Natural killer cell treated with Interleukin-12 subunit alpha and Interleukin-12 subunit beta and Interleukin-15 and Interleukin-18, amount 100 ng/mL, for 72 hours (primary cell): ENCODE results near the gene IFNL2. TPM values are rescaled to one million over a fixed set of nuclear protein-coding genes. Genes with fewer than 3 reads are reported as not detected.
"Not testable (repeated sequence)": the region's sequence is repeated elsewhere in the genome, so short reads cannot be mapped to it uniquely, and the experiment has no call there.

Experiments
- ATAC-seq, 2 donors: fragments of 150-1000 bp; cut with Tn5 transposase in 1 of 2; sonication (Bioruptor Pico), chemical (Tn5 transposase) in 1 of 2; 2 replicates each; pipeline ENCODE4 v1.10.0; 2021
- DNase-seq: peaks from one replicate; pipeline ENCODE4 v3.0.0; 2022; ENCODE audit warnings: low spot score
- H3K27ac Mint-ChIP-seq, 2 donors: 1 replicate in 1 of 2; 2 replicates in 1 of 2; pipeline ENCODE4 v1.8.0; 2022; ENCODE audit warnings: mixed read lengths in 2 of 2, mild to moderate bottlenecking in 1 of 2, moderate library complexity in 1 of 2
- H3K27me3 Mint-ChIP-seq, 2 donors: 1 replicate in 1 of 2; 2 replicates in 1 of 2; pipeline ENCODE4 v1.8.0; 2022; ENCODE audit warnings: mixed read lengths in 2 of 2
- H3K36me3 Mint-ChIP-seq: one replicate; pipeline ENCODE4 v1.8.0; 2022; ENCODE audit warnings: mixed read lengths
- H3K4me1 Mint-ChIP-seq, 2 donors: 1 replicate in 1 of 2; 2 replicates in 1 of 2; pipeline ENCODE4 v1.8.0; 2022; ENCODE audit warnings: low read depth in 2 of 2, mixed read lengths in 2 of 2, mild to moderate bottlenecking in 1 of 2
- H3K4me3 Mint-ChIP-seq: one replicate; pipeline ENCODE4 v1.8.0; 2022; ENCODE audit warnings: mixed read lengths
- H3K9me3 Mint-ChIP-seq: 2 replicates; pipeline ENCODE4 v1.8.0; 2022; ENCODE audit warnings: mixed read lengths
- total RNA-seq, 2 donors: library from RNA; stranded (reverse); gene quantifications; one replicate each; pipeline ENCODE4 v1.2.3, GENCODE V29; 2022

Gene IFNL2
- total RNA-seq, result not detected

DNA sequence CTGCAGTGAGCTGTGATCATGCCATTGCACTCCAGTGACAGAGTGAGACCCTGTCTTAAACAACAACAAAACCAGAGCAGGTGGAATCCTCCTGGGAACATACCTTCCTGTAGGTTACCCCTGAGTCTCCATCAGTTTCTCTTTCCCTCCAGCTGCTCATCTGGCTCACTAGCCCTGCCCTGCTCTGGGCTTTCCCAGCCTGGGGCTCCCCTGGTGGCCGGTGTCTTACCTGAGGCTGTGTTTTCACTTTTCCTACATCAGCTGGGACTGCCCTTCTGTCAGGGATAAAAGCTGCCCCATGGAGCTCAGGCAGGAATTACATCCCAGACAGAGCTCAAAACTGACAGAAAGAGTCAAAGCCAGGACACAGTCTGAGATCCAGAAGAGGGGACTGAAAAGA lies at the start of gene IFNL2:
Gene IFNL2, plus strand, starts transcription at position 312 of the 400 bp plus-strand sequence. CDS start 173 bp downstream, outside the sequence.
- H3K27ac Mint-ChIP-seq, H3K9me3 Mint-ChIP-seq, ATAC-seq, H3K4me1 Mint-ChIP-seq, H3K36me3 Mint-ChIP-seq, DNase-seq, H3K4me3 Mint-ChIP-seq: not testable (repeated sequence)
- H3K27me3 Mint-ChIP-seq, result peaks cover 10 to 14% of the 10 kb centered on the region in 2 donors

DNA sequence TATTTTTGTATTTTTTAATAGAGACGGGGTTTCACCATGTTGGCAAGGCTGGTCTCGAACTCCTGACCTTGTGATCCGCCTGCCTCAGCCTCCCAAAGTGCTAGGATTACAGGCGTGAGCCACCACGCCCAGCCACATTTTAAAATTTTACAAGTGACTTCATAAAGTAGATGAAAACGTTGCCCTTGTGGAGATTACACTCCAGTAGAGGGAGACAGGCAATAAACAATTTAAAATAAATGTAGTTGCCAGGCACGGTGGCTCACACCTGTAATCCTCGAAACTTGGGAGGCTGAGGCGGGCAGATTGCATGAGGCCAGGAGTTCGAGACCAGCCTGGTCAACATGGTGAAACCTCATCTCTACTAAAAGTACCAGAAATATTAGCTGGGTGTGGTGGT lies 49.1 kb upstream of the IFNL2 start:
- not testable (repeated sequence) for H3K36me3 Mint-ChIP-seq, H3K9me3 Mint-ChIP-seq, ATAC-seq, H3K27ac Mint-ChIP-seq, H3K4me3 Mint-ChIP-seq, DNase-seq, H3K4me1 Mint-ChIP-seq
- H3K27me3 Mint-ChIP-seq, result peaks cover 22 to 27% of the 10 kb centered on the region in 2 donors

DNA sequence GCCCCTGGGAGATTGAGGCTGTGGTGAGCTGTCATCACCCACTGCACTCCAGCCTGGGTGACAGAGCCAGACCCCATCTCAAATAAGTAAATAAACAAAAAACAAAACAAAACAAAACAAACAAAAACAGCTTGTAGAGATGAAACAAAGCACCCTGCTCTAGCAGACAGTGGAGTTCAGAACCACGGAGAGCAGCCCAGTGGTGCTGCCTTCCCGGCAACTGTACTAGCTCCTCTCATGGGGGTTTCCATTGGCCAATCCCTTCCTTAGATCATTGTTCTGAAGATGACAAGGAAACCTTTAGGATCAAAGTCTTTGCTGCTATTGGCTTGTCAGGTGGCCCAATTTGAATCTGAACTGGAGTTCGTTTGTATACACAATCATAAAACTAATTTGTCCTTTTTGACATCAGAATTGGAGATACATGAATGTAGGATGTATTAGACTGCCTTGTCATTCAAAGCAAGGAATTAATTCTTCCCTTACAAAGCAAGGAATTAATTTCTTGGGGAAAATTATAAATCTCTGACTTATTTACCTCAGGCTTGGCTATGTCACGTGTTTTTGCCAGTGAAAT lies 44.4 kb upstream of the IFNL2 start:
- H3K9me3 Mint-ChIP-seq, result no peaks in the 10 kb centered on the region
- H3K27me3 Mint-ChIP-seq, result peaks cover 25 to 42% of the 10 kb centered on the region in 2 donors
- ATAC-seq (no peak), DNase-seq (no peak)
- no peaks in the 10 kb centered on the region for H3K36me3 Mint-ChIP-seq
- peaks cover 2 to 6% of the 10 kb centered on the region in 2 donors for H3K4me1 Mint-ChIP-seq
- no peak overlapping the region for H3K4me3 Mint-ChIP-seq
- no peak overlapping the region for H3K27ac Mint-ChIP-seq

DNA sequence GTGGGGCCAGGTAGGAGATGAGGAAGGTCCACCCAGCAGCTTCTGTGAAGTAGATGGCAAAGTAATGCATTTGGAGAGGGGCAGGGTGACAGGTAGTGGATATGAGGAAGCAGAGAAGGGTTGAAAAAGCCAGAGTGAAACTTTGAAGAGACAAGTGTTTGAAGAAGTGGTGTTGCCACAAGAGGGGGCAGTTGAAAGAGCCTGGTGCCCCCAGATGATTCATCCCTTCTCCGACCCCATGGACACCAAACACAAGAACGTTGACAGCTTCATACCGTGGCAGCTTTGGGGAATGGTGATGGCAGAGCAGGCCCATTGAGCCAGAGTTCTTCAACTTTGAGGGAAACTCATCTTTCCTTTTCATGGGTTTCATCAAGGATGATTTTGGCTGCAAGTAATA lies 43.3 kb upstream of the IFNL2 start:
- peaks cover 20 to 42% of the 10 kb centered on the region in 2 donors for H3K27me3 Mint-ChIP-seq
- DNase-seq, result no peak

DNA sequence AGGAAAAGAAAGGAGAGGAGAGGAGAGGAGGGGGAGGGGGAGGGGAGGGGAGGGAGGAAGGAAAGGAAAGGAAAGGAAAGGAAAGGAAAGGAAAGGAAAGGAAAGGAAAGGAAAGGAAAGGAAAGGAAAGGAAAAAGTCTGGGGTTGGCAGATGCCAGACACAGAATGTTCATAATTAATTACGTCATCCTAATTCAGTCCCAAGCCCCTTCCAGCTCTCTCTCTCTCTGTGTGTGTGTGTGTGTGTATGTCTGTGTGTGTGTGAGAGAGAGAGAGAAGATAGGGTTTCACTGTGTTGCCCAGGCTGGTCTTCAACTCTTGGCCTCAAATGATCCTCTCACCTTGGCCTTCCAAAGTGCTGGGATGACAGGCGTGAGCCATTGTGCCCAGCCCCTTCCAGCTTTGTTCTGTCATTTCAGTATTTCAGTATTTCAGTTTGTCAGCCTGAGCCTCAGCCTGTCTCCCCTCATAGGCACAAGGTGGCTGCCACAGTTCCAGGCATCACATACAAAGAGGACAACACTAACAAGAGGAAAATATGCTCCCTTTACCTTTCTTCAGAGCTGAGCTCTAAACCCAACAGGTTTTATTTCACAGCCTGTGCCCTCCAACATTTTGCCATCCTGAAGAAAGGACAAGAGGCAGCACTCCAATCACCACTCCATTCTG lies 38.0 kb upstream of the IFNL2 start:
- Mint-ChIP-seq H3K27ac (no peak overlapping the region), H3K4me3 (no peak overlapping the region)

More for the DNA sequence above, 43.3 kb upstream of the IFNL2 start:
- ATAC-seq, result no peak
- H3K4me1 Mint-ChIP-seq, result peaks cover 2 to 6% of the 10 kb centered on the region in 2 donors
- H3K36me3 Mint-ChIP-seq, result no peaks in the 10 kb centered on the region
- H3K4me3 Mint-ChIP-seq, result no peak overlapping the region
- H3K27ac Mint-ChIP-seq, result no peak overlapping the region
- H3K9me3 Mint-ChIP-seq, result no peaks in the 10 kb centered on the region

DNA sequence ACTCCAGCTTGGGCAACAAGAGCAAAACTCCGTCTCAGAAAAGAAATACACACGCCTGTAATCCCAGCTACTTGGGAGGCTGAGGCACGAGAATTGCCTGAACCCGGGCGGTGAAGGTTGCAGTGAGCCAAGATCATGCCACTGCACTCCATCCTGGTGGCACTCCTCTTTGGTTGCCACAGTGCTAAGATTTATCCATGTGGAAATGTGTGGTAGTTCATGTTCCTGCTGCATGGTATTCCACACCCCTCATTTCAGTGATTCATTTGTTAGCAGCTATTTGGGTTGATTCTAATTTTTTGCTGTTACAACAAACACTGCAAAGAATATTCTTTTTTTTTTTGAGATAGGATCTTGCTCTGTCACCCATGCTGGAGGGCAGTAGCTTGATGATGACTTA lies 35.5 kb upstream of the IFNL2 start:
- no peak overlapping the region for H3K4me3 Mint-ChIP-seq
- H3K36me3 Mint-ChIP-seq, result no peaks in the 10 kb centered on the region
- no peak overlapping the region for H3K27ac Mint-ChIP-seq
- ATAC-seq (no peak), DNase-seq (no peak)
- H3K27me3 Mint-ChIP-seq, result no peaks in the 10 kb centered on the region
- H3K9me3 Mint-ChIP-seq, result no peaks in the 10 kb centered on the region
- H3K4me1 Mint-ChIP-seq, result peaks cover 0 to 10% of the 10 kb centered on the region in 2 donors

More for the DNA sequence above, 38.0 kb upstream of the IFNL2 start:
- ATAC-seq, result no peak
- peaks cover 3 to 12% of the 10 kb centered on the region in 2 donors for H3K27me3 Mint-ChIP-seq
- no peaks in the 10 kb centered on the region for H3K9me3 Mint-ChIP-seq
- no peaks in the 10 kb centered on the region for H3K36me3 Mint-ChIP-seq
- DNase-seq, result no peak
- H3K4me1 Mint-ChIP-seq, result no peaks in the 10 kb centered on the region

DNA sequence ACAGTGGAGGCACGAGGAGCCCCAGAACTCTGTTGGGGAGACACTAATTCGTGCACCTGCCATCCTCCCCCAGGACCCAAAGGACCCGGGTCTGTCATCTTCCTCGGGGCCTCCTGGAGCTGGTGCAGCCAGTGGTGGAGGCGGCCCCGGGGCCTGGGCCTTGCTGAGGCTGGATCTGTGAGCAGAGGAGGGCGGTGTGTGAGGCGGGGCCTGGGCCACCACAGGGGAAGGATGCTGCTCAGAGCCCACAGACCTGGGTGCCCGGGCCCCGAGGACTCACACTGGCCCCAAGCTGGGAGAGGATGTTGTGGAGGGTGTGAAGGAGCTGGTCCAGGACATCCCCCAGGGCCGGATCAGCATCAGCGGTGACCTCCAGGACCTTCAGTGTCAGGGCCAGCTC lies 31.7 kb upstream of the IFNL2 start:
- Mint-ChIP-seq H3K4me3 (peak overlapping the region; percentile 6), H3K4me1 (peaks cover 0 to 17% of the 10 kb centered on the region in 2 donors), H3K27ac (peak overlapping the region in 1 of 2 donors; percentile 57), H3K9me3 (no peaks in the 10 kb centered on the region), H3K36me3 (no peaks in the 10 kb centered on the region), H3K27me3 (no peaks in the 10 kb centered on the region)
- ATAC-seq, result peak; percentile 71 to 78
- DNase-seq, result no peak

DNA sequence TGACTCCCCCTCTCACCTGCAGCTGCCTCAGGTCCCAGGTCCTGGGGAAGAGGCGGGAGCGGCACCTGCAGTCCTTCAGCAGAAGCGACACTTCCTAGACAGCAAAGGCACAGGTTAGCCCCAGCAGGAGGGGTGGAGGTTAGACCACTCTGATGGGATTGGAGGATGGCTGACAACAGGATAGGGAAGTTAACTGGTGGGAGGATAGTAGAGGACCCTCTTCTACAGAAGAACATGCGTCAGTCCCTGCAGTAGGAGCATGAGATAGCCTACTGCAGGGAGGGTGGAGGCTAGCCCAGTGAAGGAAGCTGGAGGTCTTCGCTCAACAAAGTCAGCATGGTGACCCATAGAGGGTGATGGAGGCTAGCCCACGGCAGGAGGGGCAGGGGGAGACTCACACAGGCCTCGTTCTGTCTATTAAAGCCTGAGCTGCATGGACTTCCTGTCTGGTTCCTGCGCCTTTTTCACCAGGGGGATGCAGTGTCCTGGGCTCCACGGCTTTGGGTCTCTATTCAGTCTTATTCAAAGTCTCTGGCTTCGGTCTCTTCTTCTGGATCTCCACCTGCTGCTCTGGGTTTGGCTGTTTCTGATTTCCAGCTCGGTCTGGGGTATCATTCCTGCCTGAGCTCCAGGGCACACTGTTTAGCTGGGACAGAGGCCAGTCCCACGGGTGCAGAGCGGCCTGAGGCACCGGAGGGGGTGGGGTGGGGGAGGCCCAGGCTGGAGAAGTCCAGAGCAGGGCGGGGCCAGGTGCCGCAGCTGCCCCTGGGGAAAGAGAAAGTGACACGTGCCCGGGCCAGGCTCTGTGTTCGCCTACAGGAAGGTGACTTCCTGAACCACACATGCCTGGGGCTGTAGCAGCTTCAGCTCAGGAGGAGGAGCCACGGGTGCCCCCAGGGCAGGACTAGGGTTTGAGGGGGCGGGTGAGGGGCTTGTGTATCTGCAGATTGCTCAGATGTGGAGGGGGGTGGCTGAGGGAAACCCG lies 30.7 kb upstream of the IFNL2 start:
- Mint-ChIP-seq H3K27ac (no peak overlapping the region), H3K27me3 (no peaks in the 10 kb centered on the region), H3K4me1 (peaks cover 0 to 17% of the 10 kb centered on the region in 2 donors), H3K4me3 (no peak overlapping the region), H3K9me3 (no peaks in the 10 kb centered on the region), H3K36me3 (no peaks in the 10 kb centered on the region)
- peak; percentile 56 to 69 for ATAC-seq
- DNase-seq, result no peak

DNA sequence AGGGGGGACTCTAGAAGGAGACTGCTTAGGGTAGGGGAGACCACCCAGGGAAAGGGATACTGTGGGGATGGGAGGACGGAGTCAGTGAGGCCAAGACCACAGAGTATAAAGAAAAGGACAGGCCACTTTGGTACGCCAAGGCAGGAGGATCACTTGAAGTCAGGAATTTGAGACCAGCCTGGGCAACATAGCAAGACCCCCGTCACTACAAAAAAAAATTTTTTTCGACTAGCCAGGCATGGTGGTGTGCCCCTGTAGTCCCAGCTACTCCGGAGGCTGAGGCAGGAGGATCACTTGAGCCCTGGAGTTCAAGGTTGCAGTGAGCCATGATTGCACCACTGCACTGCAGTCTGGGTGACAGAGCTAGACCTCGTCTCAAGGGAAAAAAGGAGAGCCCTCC lies 30.0 kb upstream of the IFNL2 start:
- Mint-ChIP-seq H3K36me3 (no peaks in the 10 kb centered on the region), H3K4me3 (no peak overlapping the region), H3K4me1 (peaks cover 0 to 17% of the 10 kb centered on the region in 2 donors), H3K27me3 (no peaks in the 10 kb centered on the region), H3K27ac (no peak overlapping the region), H3K9me3 (no peaks in the 10 kb centered on the region)
- ATAC-seq (no peak), DNase-seq (no peak)

DNA sequence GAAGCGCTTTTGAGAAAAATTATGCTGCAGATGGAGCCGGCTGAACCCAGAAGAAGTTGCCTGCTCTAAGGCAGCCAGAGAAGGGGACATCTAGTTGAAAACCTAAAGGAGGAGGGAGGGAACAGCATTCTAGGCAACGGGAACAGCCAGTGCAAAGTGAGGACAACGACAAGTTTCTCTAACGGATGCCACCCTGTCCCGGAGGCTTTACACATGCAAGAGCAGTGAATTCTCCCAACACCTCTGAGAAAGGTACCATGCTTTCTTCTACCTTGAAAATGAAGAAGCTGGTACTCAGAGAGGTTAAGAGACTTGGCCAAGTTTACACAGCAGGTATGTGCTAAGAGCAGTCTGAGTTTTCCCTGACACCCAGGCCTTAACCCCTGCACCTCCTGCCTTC lies 29.3 kb upstream of the IFNL2 start:
- peaks cover 0 to 17% of the 10 kb centered on the region in 2 donors for H3K4me1 Mint-ChIP-seq
- no peaks in the 10 kb centered on the region for H3K9me3 Mint-ChIP-seq
- H3K27me3 Mint-ChIP-seq, result no peaks in the 10 kb centered on the region
- no peak overlapping the region for H3K27ac Mint-ChIP-seq
- no peak overlapping the region for H3K4me3 Mint-ChIP-seq
- H3K36me3 Mint-ChIP-seq, result no peaks in the 10 kb centered on the region
- no peak for ATAC-seq
- no peak for DNase-seq

DNA sequence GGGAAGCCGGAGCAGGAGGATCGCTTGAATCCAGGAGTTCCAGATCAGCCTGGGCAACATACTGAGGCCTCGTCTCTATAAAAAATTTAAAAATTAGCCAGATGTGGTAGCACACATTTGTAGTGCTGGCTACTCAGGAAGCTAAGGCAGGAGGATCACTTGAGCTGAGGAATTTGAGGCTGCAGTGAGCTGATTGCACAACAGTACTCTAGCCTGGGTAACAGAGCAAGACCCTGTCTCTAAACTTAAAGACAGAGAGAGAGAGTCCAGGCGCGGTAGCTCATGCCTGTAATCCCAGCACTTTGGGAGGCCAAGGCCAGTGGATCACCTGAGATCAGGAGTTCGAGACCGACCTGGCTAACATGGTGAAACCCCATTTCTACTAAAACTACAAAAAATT lies 27.8 kb upstream of the IFNL2 start:
- peaks cover 0 to 17% of the 10 kb centered on the region in 2 donors for H3K4me1 Mint-ChIP-seq
- no peak overlapping the region for H3K4me3 Mint-ChIP-seq
- ATAC-seq (no peak), DNase-seq (no peak)
- H3K36me3 Mint-ChIP-seq, result no peaks in the 10 kb centered on the region
- no peaks in the 10 kb centered on the region for H3K9me3 Mint-ChIP-seq
- no peak overlapping the region for H3K27ac Mint-ChIP-seq
- no peaks in the 10 kb centered on the region for H3K27me3 Mint-ChIP-seq

DNA sequence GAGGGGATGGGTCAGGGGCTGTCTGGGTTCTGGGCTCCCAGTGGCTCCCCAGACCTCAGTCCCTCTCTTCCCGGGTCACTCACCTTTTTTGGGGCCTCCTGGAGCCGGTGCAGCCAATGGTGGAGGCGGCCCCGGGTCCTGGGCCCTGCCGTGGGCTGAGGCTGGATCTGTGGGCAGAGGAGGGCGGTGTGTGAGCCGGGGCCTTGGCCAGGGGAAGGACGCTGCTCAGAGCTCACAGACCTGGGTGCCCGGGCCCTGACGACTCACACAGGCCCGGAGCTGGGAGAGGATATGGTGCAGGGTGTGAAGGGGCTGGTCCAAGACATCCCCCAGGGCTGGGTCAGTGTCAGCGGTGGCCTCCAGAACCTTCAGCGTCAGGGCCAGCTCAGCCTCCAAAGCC lies 24.5 kb upstream of the IFNL2 start:
- not testable (repeated sequence) for H3K9me3 Mint-ChIP-seq, H3K4me3 Mint-ChIP-seq, H3K4me1 Mint-ChIP-seq, H3K27me3 Mint-ChIP-seq, ATAC-seq, H3K27ac Mint-ChIP-seq, DNase-seq, H3K36me3 Mint-ChIP-seq

DNA sequence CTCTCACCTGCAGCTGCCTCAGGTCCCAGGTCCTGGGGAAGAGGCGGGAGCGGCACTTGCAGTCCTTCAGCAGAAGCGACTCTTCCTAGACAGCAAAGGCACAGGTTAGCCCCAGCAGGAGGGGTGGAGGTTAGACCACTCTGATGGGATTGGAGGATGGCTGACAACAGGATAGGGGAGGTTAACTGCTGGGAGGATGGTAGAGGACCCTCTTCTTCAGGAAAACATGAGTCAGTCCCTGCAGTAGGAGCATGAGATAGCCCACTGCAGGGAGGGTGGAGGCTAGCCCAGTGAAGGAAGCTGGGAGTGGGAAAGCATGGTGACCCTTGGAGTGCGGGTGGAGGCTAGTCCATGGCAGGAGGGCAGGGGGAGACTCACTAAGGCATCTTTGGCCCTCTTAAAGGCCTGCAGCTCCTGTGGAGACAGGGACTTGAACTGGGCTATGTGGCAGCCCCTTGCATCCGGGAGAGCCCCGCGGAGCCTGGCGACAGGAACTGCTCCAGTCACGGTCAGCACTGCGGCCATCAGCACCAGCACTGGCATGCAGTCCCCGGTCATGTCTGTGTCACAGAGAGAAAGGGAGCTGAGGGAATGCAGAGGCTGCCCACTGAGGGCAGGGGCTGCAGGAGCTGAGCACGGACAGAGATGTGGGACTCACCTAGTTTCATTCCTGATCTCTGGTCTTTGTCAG lies 23.6 kb upstream of the IFNL2 start, which contains the start of gene IFNL3:
Gene IFNL3, minus strand, starts transcription at position 597 of the 691 bp plus-strand sequence. Its CDS starts 39 bp downstream, at position 558.
- not testable (repeated sequence) for H3K4me3 Mint-ChIP-seq, H3K27me3 Mint-ChIP-seq, ATAC-seq, H3K4me1 Mint-ChIP-seq, H3K27ac Mint-ChIP-seq, DNase-seq, H3K36me3 Mint-ChIP-seq, H3K9me3 Mint-ChIP-seq
